OCI-LY7 (cell line): ENCODE measurements around the gene MAPT. TPM values are rescaled to one million over a fixed set of nuclear protein-coding genes. Genes with fewer than 3 reads are reported as not detected.

ENCODE experiments used
- BruUV-seq: library from RNA; stranded (reverse); fragments of 400-500 nt; replicated peaks from 2 replicates; lab custom pipeline; 2021; lab: Mats Ljungman, UMichigan
- CTCF ChIA-PET: fragments of 300-600 bp; sonication (Branson Sonifier 250); formaldehyde crosslinking; loops from one replicate; lab custom pipeline; 2022; ENCODE audit warnings: antibody characterized with exemption; ENCODE audit not compliant: unreplicated experiment; lab: Charles Lee
- POLR2A ChIA-PET: fragments of 300-600 bp; sonication (Branson Sonifier 250); formaldehyde crosslinking; loops from one replicate; lab custom pipeline; 2022; ENCODE audit warnings: antibody characterized with exemption; lab: Charles Lee
- DNase-seq: peaks from one replicate; pipeline ENCODE4 v3.0.0-alpha.2; 2015; ENCODE audit warnings: low spot score
- H2AFZ ChIP-seq: fragments of 200-600 bp; sonication (generic), shearing (Covaris generic); 2 replicates; pipeline ENCODE4 v1.6.1; 2014; ENCODE audit warnings: mild to moderate bottlenecking, antibody characterized with exemption, low read length, moderate library complexity
- H3K27ac ChIP-seq: fragments of 200-600 bp; sonication (generic); 2 replicates; pipeline ENCODE4 v1.5.1; 2014; ENCODE audit warnings: mixed run types, low read depth, mild to moderate bottlenecking, moderate library complexity, low read length, inconsistent platforms; ENCODE audit not compliant: poor library complexity, severe bottlenecking
- H3K36me3 ChIP-seq: fragments of 200-600 bp; sonication (generic); 2 replicates; pipeline ENCODE4 v1.6.1; 2014; ENCODE audit warnings: mild to moderate bottlenecking, antibody characterized with exemption, low read length, moderate library complexity, mixed read lengths; ENCODE audit not compliant: insufficient read depth
- H3K4me1 ChIP-seq: fragments of 200-600 bp; sonication (generic); 2 replicates; pipeline ENCODE4 v1.5.1; 2014; ENCODE audit warnings: mild to moderate bottlenecking, low read length; ENCODE audit not compliant: insufficient read depth, poor library complexity, severe bottlenecking
- H3K4me2 ChIP-seq: fragments of 200-600 bp; sonication (generic); 2 replicates; pipeline ENCODE4 v1.6.1; 2014; ENCODE audit warnings: mild to moderate bottlenecking, low read length
- H3K4me3 ChIP-seq: fragments of 200-600 bp; sonication (generic); 2 replicates; pipeline ENCODE4 v1.5.1; 2014; ENCODE audit warnings: mild to moderate bottlenecking, low read depth, low read length; ENCODE audit not compliant: poor library complexity, severe bottlenecking
- H3K79me2 ChIP-seq: fragments of 200-600 bp; sonication (generic); 2 replicates; pipeline ENCODE4 v1.6.1; 2016; ENCODE audit warnings: low read depth, mild to moderate bottlenecking, low read length, moderate library complexity, mixed read lengths; ENCODE audit not compliant: insufficient read depth
- H3K9me2 ChIP-seq: fragments of 200-600 bp; sonication (generic); 2 replicates; pipeline ENCODE4 v1.6.1; 2016; ENCODE audit warnings: mild to moderate bottlenecking, low read length, mixed read lengths; ENCODE audit not compliant: insufficient read depth
- H3K9me3 ChIP-seq: fragments of 200-600 bp; sonication (generic); 2 replicates; pipeline ENCODE4 v1.6.1; 2014; ENCODE audit warnings: mild to moderate bottlenecking, mixed run types, low read length, mixed read lengths
- H4K20me1 ChIP-seq: fragments of 200-600 bp; sonication (generic); 2 replicates; pipeline ENCODE4 v1.6.1; 2014; ENCODE audit warnings: mild to moderate bottlenecking, antibody characterized with exemption, low read length, moderate library complexity, mixed read lengths; ENCODE audit not compliant: insufficient read depth
- CTCF ChIP-seq: fragments of 200-600 bp; sonication (generic); conservative IDR thresholded peaks from 2 replicates; pipeline ENCODE4 v1.5.1; 2014; ENCODE audit warnings: mild to moderate bottlenecking, antibody characterized with exemption, low read length, moderate library complexity, mixed read lengths
- EZH2phosphoT487 ChIP-seq: fragments of 200-600 bp; sonication (generic); IDR thresholded peaks from 2 replicates; pipeline ENCODE4 v1.6.1; 2018; ENCODE audit warnings: low read depth, borderline replicate concordance, mild to moderate bottlenecking, mixed run types, antibody characterized with exemption, low read length, moderate library complexity, mixed read lengths
- intact Hi-C: fragments of 100-400 bp; cut with micrococcal nuclease; formaldehyde crosslinking; loops from one replicate; pipeline ENCODE4 v1.10.0; 2022; ENCODE audit not compliant: unreplicated experiment
- total RNA-seq, 2 experiments: library from RNA; depleted of rRNA in 1 of 2; stranded (reverse); fragments of >200 nt in 1 of 2; shearing (Covaris generic) in 1 of 2; gene quantifications; 2 replicates each; pipeline ENCODE4 v1.2.3, GENCODE V29; 2014 to 2022

The MAPT gene
- total RNA-seq, 2 experiments from 2014 or later = 0.44 TPM; not detected in 1

- intact Hi-C loops = no loop called here
- Histone ChIP-seq H3K9me2 (no peaks in the 10 kb centered on the region), H4K20me1 (no peaks in the 10 kb centered on the region), H3K79me2 (no peaks in the 10 kb centered on the region), H3K27ac (no peak overlapping the region), H3K4me3 (no peak overlapping the region), H2AFZ (no peak overlapping the region), H3K9me3 (no peaks in the 10 kb centered on the region), H3K4me1 (no peaks in the 10 kb centered on the region), H3K4me2 (no peak overlapping the region), H3K36me3 (no peaks in the 10 kb centered on the region)
- no peak for DNase-seq
- CTCF ChIA-PET = no interaction called here
- POLR2A ChIA-PET = no interaction called here
- TF ChIP-seq EZH2phosphoT487 (no peak), CTCF (no peak)
- BruUV-seq = no TSS peak
Observed at GRCh38 chr17:45871718-45872117, 22.6 kb upstream of the MAPT start.

- DNase-seq = no peak
Observed at GRCh38 chr17:45873728-45874127, 20.6 kb upstream of the MAPT start.

More at GRCh38 chr17:45873728-45874127, 20.6 kb upstream of the MAPT start:
- H3K9me2 ChIP-seq = no peaks in the 10 kb centered on the region
- no peaks in the 10 kb centered on the region for H3K36me3 ChIP-seq
- no peak overlapping the region for H3K27ac ChIP-seq
- H3K9me3 ChIP-seq = no peaks in the 10 kb centered on the region
- H3K4me1 ChIP-seq = no peaks in the 10 kb centered on the region
- no peaks in the 10 kb centered on the region for H3K79me2 ChIP-seq
- no peak overlapping the region for H3K4me3 ChIP-seq
- no peaks in the 10 kb centered on the region for H4K20me1 ChIP-seq
- no TSS peak for BruUV-seq
- ChIA-PET CTCF (no interaction called here), POLR2A (interaction anchor here (0.5 kb wide), 1 partner anchor 1467 kb away, joined by 3 read pairs; no protein-coding TSS in a partner anchor)
- no peak for TF ChIP-seq CTCF
- no peak for TF ChIP-seq EZH2phosphoT487
- no peak overlapping the region for H3K4me2 ChIP-seq
- intact Hi-C loops = no loop called here
- H2AFZ ChIP-seq = no peak overlapping the region
